Measurements from ENCODE around the gene C20orf204. TPM values are rescaled to one million over a fixed set of nuclear protein-coding genes. Genes with fewer than 3 reads are reported as not detected.

C20orf204 gene
- total and polyA plus RNA-seq, 9 of the 15 experiments (the other 6 are each of a cell fraction or from before 2014, with no cell fraction given), result 0.11 to 1.1 (median 0.36) TPM; not detected in 2

DNA sequence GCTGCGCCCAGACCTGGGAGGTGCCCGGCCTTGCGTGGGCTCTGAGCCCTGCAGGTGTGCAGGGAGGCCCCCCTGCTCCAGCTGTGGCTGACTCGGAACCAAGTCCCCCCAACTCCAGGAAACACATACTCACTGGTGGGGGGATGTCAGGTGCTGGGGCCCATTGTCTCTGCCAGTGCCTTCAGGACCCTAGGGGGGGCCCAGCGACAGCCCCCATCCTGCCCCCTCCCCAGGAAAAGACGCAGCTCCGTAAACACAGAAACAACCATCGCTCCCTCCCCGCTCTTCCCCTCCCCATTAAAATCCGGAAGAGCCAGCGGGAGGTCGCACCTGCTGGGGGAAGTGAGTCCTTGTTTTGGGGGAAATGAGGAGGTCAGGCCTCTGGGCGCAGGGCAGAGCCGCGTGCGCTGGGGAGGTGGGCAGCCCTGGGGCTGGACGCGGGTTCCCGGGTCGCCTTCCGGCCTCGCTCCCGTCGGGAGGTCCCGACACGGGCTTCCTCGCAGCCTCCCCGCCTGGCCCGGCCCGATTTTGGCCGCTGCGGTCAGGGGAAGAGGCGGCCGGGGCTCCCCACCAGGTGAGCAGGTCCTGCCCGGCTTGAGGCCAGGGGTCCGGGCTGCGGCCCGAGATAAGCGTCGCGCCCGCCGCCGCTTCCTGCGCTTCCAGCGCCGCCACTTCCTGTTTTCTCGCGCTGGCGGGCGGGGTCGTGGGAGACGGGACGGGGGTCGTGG, 6.2 kb downstream of the C20orf204 start (continued):
- TF ChIP-seq NFIC (IDR thresholded peaks at IDR 0.05), result peak; percentile 62
- TF ChIP-seq KDM1A (IDR thresholded peaks at IDR 0.05), result peak; percentile 48 to 72; a peak in 3 of 4 replicates
- TF ChIP-seq HOXB6 (CRISPR knock-in tag; IDR thresholded peaks at IDR 0.05; ENCODE audit: borderline replicate concordance), result no peak
- 0 out of 4 replicates have a peak, but pooled peaks of 1 of the 2 experiments have one; percentile 19 for TF ChIP-seq ETV6 (IDR thresholded peaks at IDR 0.05; ENCODE audit: borderline replicate concordance in 1 of 2, low read depth in 2 of 2, low read length in 1 of 2)
- TF ChIP-seq ETV6 (CRISPR knock-in tag; IDR thresholded peaks at IDR 0.05; ENCODE audit: borderline replicate concordance), result no peak
- peak; percentile 64; the same call in 1 of the 2 replicates for TF ChIP-seq NCOR1 (IDR thresholded peaks at IDR 0.05)
- no peak for TF ChIP-seq KLF6 (CRISPR knock-in tag; IDR thresholded peaks at IDR 0.05; ENCODE audit: borderline replicate concordance)
- peak; percentile 97 for TF ChIP-seq ZBTB7A (IDR thresholded peaks at IDR 0.05; ENCODE audit: borderline replicate concordance, control insufficient read depth, low read depth, low read length)
- no peak for TF ChIP-seq SMARCC2 (IDR thresholded peaks at IDR 0.05; ENCODE audit: low read depth)
- peak; percentile 44; the same call in 1 of the 2 replicates for TF ChIP-seq RB1 (IDR thresholded peaks at IDR 0.05; ENCODE audit: low read depth)
- peak; percentile 93 for TF ChIP-seq CTBP1 (IDR thresholded peaks at IDR 0.05; ENCODE audit: borderline replicate concordance)
- no peak for TF ChIP-seq ZNF121 (CRISPR knock-in tag; conservative IDR thresholded peaks at IDR 0.05)
- TF ChIP-seq, protein P1, sequence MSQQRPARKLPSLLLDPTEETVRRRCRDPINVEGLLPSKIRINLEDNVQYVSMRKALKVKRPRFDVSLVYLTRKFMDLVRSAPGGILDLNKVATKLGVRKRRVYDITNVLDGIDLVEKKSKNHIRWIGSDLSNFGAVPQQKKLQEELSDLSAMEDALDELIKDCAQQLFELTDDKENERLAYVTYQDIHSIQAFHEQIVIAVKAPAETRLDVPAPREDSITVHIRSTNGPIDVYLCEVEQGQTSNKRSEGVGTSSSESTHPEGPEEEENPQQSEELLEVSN (IDR thresholded peaks at IDR 0.05; ENCODE audit: borderline replicate concordance in 1 of 2, extremely low read depth in 1 of 2, insufficient read depth in 1 of 2, insufficient read length in 1 of 2, low read depth in 1 of 2, low read length in 1 of 2, poor library complexity in 1 of 2, severe bottlenecking in 1 of 2), result peak; percentile 56 to 93
- peak; percentile 65; the same call in 1 of the 2 replicates for TF ChIP-seq HNRNPL (IDR thresholded peaks at IDR 0.05; ENCODE audit: low read depth, low read length)
- TF ChIP-seq L3MBTL2 (IDR thresholded peaks at IDR 0.05), result peak; percentile 91
- 0 out of 2 replicates have a peak, but pooled peaks have one; percentile 50 for TF ChIP-seq RNF2 (IDR thresholded peaks at IDR 0.05)
- peak; percentile 90 for TF ChIP-seq ZEB2 (IDR thresholded peaks at IDR 0.05)
- peak; percentile 46 for TF ChIP-seq TBP (optimal IDR thresholded peaks at IDR 0.05; ENCODE audit: low read depth, low read length)
- no peak for TF ChIP-seq PURB (CRISPR knock-in tag; IDR thresholded peaks at IDR 0.05; ENCODE audit: low read depth)
- peak; percentile 43 to 74; a peak in 2 of 4 replicates for TF ChIP-seq NONO (IDR thresholded peaks at IDR 0.05; ENCODE audit: low read depth in 2 of 2, low read length in 1 of 2)
- peak; percentile 93 for TF ChIP-seq CCNT2 (IDR thresholded peaks at IDR 0.05; ENCODE audit: borderline replicate concordance, extremely low read depth, insufficient read length, low read depth, low read length)
